GM19025 (cell line): ENCODE data around the gene KCNIP1.
A peak's percentile ranks its signal among the peaks of the same experiment; 100 is the strongest.

ENCODE experiments used
- ATAC-seq: cut with Tn5 transposase; IDR thresholded peaks from one replicate; pipeline ENCODE4 v1.9.1; 2021; ENCODE audit warnings: mild to moderate bottlenecking, low read depth, moderate library complexity; ENCODE audit not compliant: unreplicated experiment

Gene KCNIP1

GRCh38 chr5:170559296-170559695 is 55.5 kb downstream of the KCNIP1 start:
- no peak for ATAC-seq

- no peak for ATAC-seq
These were observed 57.1 kb downstream of the KCNIP1 start for GRCh38 chr5:170560938-170561337.

GRCh38 chr5:170562166-170562874 is 58.5 kb downstream of the KCNIP1 start:
- no peak for ATAC-seq

DNA sequence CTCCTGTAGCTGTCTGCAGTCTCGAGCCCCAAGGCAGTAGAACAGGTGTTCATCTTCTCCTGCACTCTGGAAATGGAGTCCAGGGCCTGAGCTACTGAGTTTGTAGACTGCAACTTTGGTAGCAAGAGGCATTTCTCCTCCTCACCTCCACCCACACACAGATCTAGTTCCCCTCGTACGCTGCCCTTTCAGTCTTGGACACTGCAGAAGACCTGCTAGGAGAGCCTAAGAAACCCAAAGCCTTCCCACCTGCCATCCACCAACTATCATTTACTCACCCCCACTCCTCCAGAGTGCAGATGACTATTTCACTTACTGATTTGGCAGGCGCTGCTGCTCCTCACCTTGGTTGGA is 59.0 kb downstream of the KCNIP1 start:
- ATAC-seq: no peak

- no peak for ATAC-seq
These were observed 60.2 kb downstream of the KCNIP1 start for GRCh38 chr5:170563824-170564567.

- no peak for ATAC-seq
These were observed 61.3 kb downstream of the KCNIP1 start for GRCh38 chr5:170565072-170565471.

- ATAC-seq: no peak
These were observed 65.3 kb downstream of the KCNIP1 start for GRCh38 chr5:170569101-170569500.

- ATAC-seq: no peak
These were observed 66.7 kb downstream of the KCNIP1 start for GRCh38 chr5:170570476-170570875.

- ATAC-seq: no peak
These were observed 67.5 kb downstream of the KCNIP1 start for GRCh38 chr5:170571281-170571731.

DNA sequence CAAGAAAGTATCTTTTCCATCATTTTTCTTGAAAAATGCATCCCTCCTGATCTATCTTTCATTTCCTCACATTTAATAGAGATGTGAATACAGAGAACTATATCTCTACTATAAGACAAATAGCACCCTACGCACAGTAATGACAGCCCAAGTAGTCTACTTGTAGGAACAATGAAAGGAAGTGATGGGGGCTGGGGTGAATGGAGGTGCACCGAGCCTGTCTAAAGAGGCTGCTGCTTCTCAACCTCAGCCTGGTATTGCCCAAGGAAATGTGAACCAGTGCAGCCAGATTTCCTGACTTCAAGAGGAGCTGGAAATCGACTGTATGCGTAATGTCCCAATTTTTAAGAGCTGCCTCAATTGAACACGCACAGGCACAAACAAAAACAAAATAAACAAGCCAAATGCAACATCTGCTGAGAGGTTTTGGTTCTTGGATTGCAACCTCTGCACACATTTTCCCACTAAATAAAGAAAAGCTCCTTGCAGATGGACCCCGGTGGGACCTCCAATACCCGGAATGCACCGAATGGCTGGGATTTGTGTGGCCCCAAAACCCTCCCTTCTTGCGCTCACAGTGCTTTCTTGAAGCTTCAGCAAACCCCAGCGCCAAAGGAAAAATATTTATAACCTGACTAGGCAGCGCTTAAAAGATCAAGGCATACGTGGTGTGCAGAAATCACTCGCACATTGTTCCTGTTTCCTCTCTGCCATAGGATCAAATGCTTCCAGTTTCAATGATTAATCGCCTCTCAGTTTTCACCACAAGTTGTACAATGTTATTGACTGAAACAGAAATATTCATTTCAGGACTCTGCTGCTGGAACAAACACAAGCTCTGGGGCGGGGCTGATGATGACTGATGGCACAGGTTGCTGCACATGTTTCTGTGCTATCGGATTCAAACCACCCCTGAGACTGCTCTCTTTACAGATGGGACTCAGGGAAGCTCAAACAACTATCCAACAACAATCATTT is 68.3 kb downstream of the KCNIP1 start:
- peak; percentile 59 for ATAC-seq

DNA sequence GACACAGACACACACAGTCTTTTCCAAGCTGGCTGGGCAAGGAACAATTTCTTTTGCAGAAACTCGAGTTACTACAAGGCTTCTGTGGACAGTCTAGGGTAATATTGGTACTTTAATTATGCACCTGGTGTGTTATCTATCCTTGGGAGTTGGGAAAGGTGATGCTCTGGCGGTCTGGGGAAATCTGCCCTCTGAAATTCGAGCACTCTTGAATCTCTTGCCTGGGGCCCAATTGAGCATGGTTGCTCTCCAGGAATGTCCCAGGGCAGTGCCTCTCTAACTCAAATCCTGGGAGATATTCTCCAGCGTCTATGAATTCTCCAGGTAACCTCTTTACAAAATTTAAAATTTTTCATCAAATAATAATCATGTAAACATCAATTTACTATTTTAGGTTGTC is 69.3 kb downstream of the KCNIP1 start:
- ATAC-seq: no peak

DNA sequence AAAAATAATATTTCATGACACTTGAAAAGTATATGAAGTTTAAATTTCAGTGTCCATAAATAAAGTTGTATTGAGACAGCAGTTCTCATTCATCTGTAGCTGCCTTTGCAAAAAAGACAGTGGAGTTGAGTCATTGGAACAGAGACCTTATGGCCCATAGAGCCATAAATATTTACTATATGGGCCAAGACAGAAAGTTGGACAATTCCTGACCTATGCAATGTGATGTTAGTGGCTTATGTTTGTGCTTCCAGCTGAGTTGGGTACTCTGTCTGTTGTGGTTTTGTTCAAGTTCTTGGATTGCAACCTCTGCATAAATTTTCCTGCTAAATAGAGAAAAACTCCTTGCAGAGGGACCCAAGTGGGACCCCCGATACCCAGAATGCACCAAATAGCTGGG is 69.8 kb downstream of the KCNIP1 start:
- no peak for ATAC-seq

- ATAC-seq: no peak
These were observed 73.0 kb downstream of the KCNIP1 start for GRCh38 chr5:170576602-170577535.

DNA sequence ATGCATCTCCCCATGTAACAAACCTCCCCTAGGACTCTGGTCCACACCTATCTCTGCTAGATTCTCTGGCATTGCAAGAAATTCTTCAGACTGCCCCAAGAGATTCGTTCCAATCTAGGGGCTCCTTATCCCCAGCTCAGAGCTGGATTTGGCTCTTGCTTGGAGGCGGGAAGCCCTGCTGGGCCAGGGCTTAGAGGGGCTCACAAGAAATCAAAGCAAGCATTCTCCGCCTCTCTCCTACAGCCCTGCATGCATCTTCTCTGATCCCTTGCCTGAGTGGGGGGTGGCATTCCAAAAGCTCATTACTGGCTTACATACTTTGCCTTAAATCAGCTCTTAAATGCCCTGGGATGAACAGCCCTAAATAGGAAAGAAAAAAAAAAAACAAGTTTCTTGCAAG is 75.8 kb downstream of the KCNIP1 start:
- no peak for ATAC-seq

DNA sequence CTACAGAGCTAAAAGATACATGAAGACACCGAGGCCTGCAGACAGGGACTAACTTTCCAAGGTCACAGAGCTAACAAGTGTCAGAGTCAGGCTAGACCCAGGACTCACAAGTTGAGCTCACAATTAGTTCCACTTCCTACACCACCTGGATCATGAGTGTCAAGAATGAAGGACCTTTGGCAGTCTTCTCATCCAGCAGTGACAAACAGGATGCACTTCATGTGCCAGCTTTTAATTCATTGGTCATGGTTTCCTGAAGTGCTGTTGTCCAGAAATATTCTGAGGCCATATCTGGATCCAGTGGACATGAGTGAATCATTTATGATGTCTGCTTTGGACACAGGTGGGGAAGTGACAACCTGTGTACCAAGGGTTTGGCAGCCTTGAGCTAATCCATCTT is 77.4 kb downstream of the KCNIP1 start:
- ATAC-seq: no peak

DNA sequence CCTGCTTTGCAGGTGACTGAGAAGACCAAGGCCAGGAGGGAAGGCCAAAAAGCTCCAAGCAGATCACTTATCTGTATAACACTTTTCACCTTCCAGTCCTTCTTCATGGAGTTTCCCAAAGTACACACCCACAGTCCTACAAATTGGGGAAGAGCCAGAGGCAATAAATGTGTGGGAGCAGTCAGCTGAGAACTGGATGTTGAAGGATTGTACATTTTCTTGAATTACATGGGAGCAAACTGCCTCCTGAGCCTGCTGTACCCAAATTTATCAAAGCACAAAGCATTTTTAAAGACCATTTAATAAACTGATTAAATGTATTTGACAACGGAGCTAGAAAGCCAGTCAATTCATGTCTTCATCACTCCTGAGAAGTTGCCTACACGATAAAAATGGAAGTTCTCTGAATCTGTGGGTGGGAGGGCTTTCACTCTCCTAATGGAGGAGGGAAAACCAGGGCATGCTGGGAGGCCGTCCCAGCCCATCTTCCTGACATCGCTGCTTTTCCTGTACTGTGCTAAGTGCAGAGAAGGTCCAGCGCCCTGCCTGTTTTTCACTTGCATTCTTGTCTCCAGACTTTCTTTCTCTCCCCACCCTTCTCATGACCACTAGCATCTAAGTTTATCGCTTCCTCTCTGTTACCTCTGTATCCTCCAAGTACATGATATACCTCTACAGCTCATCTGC is 79.0 kb downstream of the KCNIP1 start:
- no peak for ATAC-seq

- ATAC-seq: no peak
These were observed 80.2 kb downstream of the KCNIP1 start for GRCh38 chr5:170584003-170584402.

DNA sequence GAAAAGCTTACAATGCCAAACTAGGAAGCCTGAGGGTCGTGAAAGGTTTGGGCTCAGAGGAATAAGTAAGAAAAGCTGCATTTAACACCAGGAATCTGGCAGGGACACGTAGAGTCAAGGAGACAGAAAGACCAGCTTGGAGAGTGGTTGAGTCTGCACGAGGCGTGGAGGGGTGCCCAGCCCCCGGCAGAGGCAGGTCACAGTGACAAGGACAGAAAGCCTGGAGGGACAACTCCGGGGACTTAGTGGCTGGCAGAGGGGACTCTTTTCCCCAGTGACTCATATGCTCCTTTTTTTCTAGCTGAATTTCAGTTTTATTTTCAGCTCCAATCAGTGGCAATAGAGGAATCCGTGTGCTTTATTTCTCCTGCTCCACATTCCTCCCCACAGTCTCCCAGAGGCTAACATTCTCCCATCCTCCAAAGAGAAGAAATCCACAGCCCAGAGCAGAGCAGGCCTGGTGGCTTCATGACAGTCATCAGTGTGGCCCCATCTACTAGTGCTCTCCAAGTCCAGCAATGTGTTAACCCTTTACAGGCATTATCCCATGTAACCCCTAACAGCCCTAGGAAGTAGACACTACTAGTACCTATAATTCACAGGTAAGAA is 80.7 kb downstream of the KCNIP1 start:
- ATAC-seq: no peak
